K562 (cell line): ENCODE data around the gene CLEC1A. TPM values are rescaled to one million over a fixed set of nuclear protein-coding genes. Genes with fewer than 3 reads are reported as not detected.

ENCODE experiments used
- polyA plus RNA-seq, 8 experiments: library from polyadenylated mRNA; depleted of rRNA in 4 of 8; stranded (reverse) in 5 of 8; unstranded in 3 of 8; fragments of >200 nt; fragmentation: Nextera tagmentation in 2 of 8; fragmentation: Illumina TruSeq in 1 of 8; extraction: Ambion mirVana in 2 of 8; extraction: Trizol in 1 of 8; gene quantifications; 2 replicates each; pipeline versions ENCODE4 v1.2.1 to v1.2.3, GENCODE V29; 2011 to 2014; ENCODE audit warnings: inconsistent platforms in 1 of 8, missing spikeins in 1 of 8
- total RNA-seq, 7 experiments: library from RNA; depleted of rRNA in 6 of 7; stranded (reverse); fragments of >200 nt in 6 of 7; fragmentation: Illumina TruSeq in 2 of 7; extraction: Trizol in 2 of 7; gene quantifications; 2 replicates each; pipeline versions ENCODE4 v1.2.1 to v1.2.3, GENCODE V29; 2011 to 2021; ENCODE audit warnings: low replicate concordance in 1 of 7

CLEC1A gene
- total and polyA plus RNA-seq, 9 of the 15 experiments (the other 6 are each of a cell fraction or from before 2014, with no cell fraction given), result 0.04 TPM; not detected in 8

Other genes with a start within 250 kb of the CLEC1A start
Only the 7 nearest of the 12 such genes appear.
- not detected in 2 replicates for gene CLEC1B, start 99.9 kb downstream of the CLEC1A start, total RNA-seq (2014; rRNA removed)
- not detected in 2 replicates for gene CLEC1B, start 99.9 kb downstream of the CLEC1A start, total RNA-seq (2014; rRNA removed; fragmentation: Illumina TruSeq; extraction: Trizol)
- gene CLEC1B, start 99.9 kb downstream of the CLEC1A start, total RNA-seq (2015; rRNA removed; fragmentation: Illumina TruSeq; extraction: Trizol), result not detected in 2 replicates
- not detected in 2 replicates for gene CLEC1B, start 99.9 kb downstream of the CLEC1A start, total RNA-seq (2021)
- not detected in 2 replicates for gene CLEC1B, start 99.9 kb downstream of the CLEC1A start, polyA plus RNA-seq (2011; rRNA removed)
- not detected in 2 replicates for gene CLEC1B, start 99.9 kb downstream of the CLEC1A start, polyA plus RNA-seq (2014; fragmentation: Illumina TruSeq; extraction: Trizol)
- gene CLEC1B, start 99.9 kb downstream of the CLEC1A start, polyA plus RNA-seq (2014; fragmentation: Nextera tagmentation; extraction: Ambion mirVana), result not detected
- gene CLEC1B, start 99.9 kb downstream of the CLEC1A start, polyA plus RNA-seq (2014; rRNA removed), result not detected in 2 replicates
- not detected in 2 replicates for gene CLEC12B, start 88.4 kb downstream of the CLEC1A start, total RNA-seq (2014; rRNA removed)
- not detected in 2 replicates for gene CLEC12B, start 88.4 kb downstream of the CLEC1A start, total RNA-seq (2014; rRNA removed; fragmentation: Illumina TruSeq; extraction: Trizol)
- not detected in 2 replicates for gene CLEC12B, start 88.4 kb downstream of the CLEC1A start, total RNA-seq (2015; rRNA removed; fragmentation: Illumina TruSeq; extraction: Trizol)
- gene CLEC12B, start 88.4 kb downstream of the CLEC1A start, total RNA-seq (2021), result not detected in 2 replicates
- gene CLEC12B, start 88.4 kb downstream of the CLEC1A start, polyA plus RNA-seq (2011; rRNA removed), result not detected in 2 replicates
- not detected in 2 replicates for gene CLEC12B, start 88.4 kb downstream of the CLEC1A start, polyA plus RNA-seq (2014; fragmentation: Illumina TruSeq; extraction: Trizol)
- gene CLEC12B, start 88.4 kb downstream of the CLEC1A start, polyA plus RNA-seq (2014; fragmentation: Nextera tagmentation; extraction: Ambion mirVana), result not detected
- gene CLEC12B, start 88.4 kb downstream of the CLEC1A start, polyA plus RNA-seq (2014; rRNA removed), result not detected in 2 replicates
- gene CLEC9A, start 68.3 kb downstream of the CLEC1A start, total RNA-seq (2014; rRNA removed), result not detected in 2 replicates
- not detected in 2 replicates for gene CLEC9A, start 68.3 kb downstream of the CLEC1A start, total RNA-seq (2014; rRNA removed; fragmentation: Illumina TruSeq; extraction: Trizol)
- gene CLEC9A, start 68.3 kb downstream of the CLEC1A start, total RNA-seq (2015; rRNA removed; fragmentation: Illumina TruSeq; extraction: Trizol), result not detected in 2 replicates
- gene CLEC9A, start 68.3 kb downstream of the CLEC1A start, total RNA-seq (2021), result not detected in 2 replicates
- gene CLEC9A, start 68.3 kb downstream of the CLEC1A start, polyA plus RNA-seq (2011; rRNA removed), result not detected in 2 replicates
- gene CLEC9A, start 68.3 kb downstream of the CLEC1A start, polyA plus RNA-seq (2014; fragmentation: Illumina TruSeq; extraction: Trizol), result not detected in 2 replicates
- gene CLEC9A, start 68.3 kb downstream of the CLEC1A start, polyA plus RNA-seq (2014; fragmentation: Nextera tagmentation; extraction: Ambion mirVana), result not detected
- gene CLEC9A, start 68.3 kb downstream of the CLEC1A start, polyA plus RNA-seq (2014; rRNA removed), result not detected in 2 replicates
- gene CLEC7A, start 31.2 kb upstream of the CLEC1A start, total RNA-seq (2014; rRNA removed), result not detected in 2 replicates
- gene CLEC7A, start 31.2 kb upstream of the CLEC1A start, total RNA-seq (2014; rRNA removed; fragmentation: Illumina TruSeq; extraction: Trizol), result not detected in 2 replicates
- gene CLEC7A, start 31.2 kb upstream of the CLEC1A start, total RNA-seq (2015; rRNA removed; fragmentation: Illumina TruSeq; extraction: Trizol), result not detected in 2 replicates
- 0.16 TPM in 1 of 2 replicates, not detected in the other for gene CLEC7A, start 31.2 kb upstream of the CLEC1A start, total RNA-seq (2021)
- gene CLEC7A, start 31.2 kb upstream of the CLEC1A start, polyA plus RNA-seq (2011; rRNA removed), result not detected in 2 replicates
- not detected in 2 replicates for gene CLEC7A, start 31.2 kb upstream of the CLEC1A start, polyA plus RNA-seq (2014; fragmentation: Illumina TruSeq; extraction: Trizol)
- not detected for gene CLEC7A, start 31.2 kb upstream of the CLEC1A start, polyA plus RNA-seq (2014; fragmentation: Nextera tagmentation; extraction: Ambion mirVana)
- not detected in 2 replicates for gene CLEC7A, start 31.2 kb upstream of the CLEC1A start, polyA plus RNA-seq (2014; rRNA removed)
- not detected in 2 replicates for gene OLR1, start 73.1 kb upstream of the CLEC1A start, total RNA-seq (2014; rRNA removed)
- gene OLR1, start 73.1 kb upstream of the CLEC1A start, total RNA-seq (2014; rRNA removed; fragmentation: Illumina TruSeq; extraction: Trizol), result not detected in 2 replicates
- gene OLR1, start 73.1 kb upstream of the CLEC1A start, total RNA-seq (2015; rRNA removed; fragmentation: Illumina TruSeq; extraction: Trizol), result not detected in 2 replicates
- gene OLR1, start 73.1 kb upstream of the CLEC1A start, total RNA-seq (2021), result 0.45 TPM in 1 of 2 replicates, not detected in the other
- gene OLR1, start 73.1 kb upstream of the CLEC1A start, polyA plus RNA-seq (2011; rRNA removed), result not detected in 2 replicates
- not detected in 2 replicates for gene OLR1, start 73.1 kb upstream of the CLEC1A start, polyA plus RNA-seq (2014; fragmentation: Illumina TruSeq; extraction: Trizol)
- gene OLR1, start 73.1 kb upstream of the CLEC1A start, polyA plus RNA-seq (2014; fragmentation: Nextera tagmentation; extraction: Ambion mirVana), result not detected
- gene OLR1, start 73.1 kb upstream of the CLEC1A start, polyA plus RNA-seq (2014; rRNA removed), result not detected in 2 replicates
- not detected in 2 replicates for gene TMEM52B, start 80.0 kb upstream of the CLEC1A start, total RNA-seq (2014; rRNA removed)
- gene TMEM52B, start 80.0 kb upstream of the CLEC1A start, total RNA-seq (2014; rRNA removed; fragmentation: Illumina TruSeq; extraction: Trizol), result not detected in 2 replicates
- not detected in 2 replicates for gene TMEM52B, start 80.0 kb upstream of the CLEC1A start, total RNA-seq (2015; rRNA removed; fragmentation: Illumina TruSeq; extraction: Trizol)
- gene TMEM52B, start 80.0 kb upstream of the CLEC1A start, total RNA-seq (2021), result not detected in 2 replicates
- gene TMEM52B, start 80.0 kb upstream of the CLEC1A start, polyA plus RNA-seq (2011; rRNA removed), result not detected in 2 replicates
- not detected in 2 replicates for gene TMEM52B, start 80.0 kb upstream of the CLEC1A start, polyA plus RNA-seq (2014; fragmentation: Illumina TruSeq; extraction: Trizol)
- gene TMEM52B, start 80.0 kb upstream of the CLEC1A start, polyA plus RNA-seq (2014; fragmentation: Nextera tagmentation; extraction: Ambion mirVana), result not detected
- gene TMEM52B, start 80.0 kb upstream of the CLEC1A start, polyA plus RNA-seq (2014; rRNA removed), result not detected in 2 replicates
- gene GABARAPL1, start 113.9 kb upstream of the CLEC1A start, total RNA-seq (2014; rRNA removed), result 8.8 and 10.1 TPM in 2 replicates
- 11.6 and 15.3 TPM in 2 replicates for gene GABARAPL1, start 113.9 kb upstream of the CLEC1A start, total RNA-seq (2014; rRNA removed; fragmentation: Illumina TruSeq; extraction: Trizol)
- 5.5 TPM in 2 replicates for gene GABARAPL1, start 113.9 kb upstream of the CLEC1A start, total RNA-seq (2015; rRNA removed; fragmentation: Illumina TruSeq; extraction: Trizol)
- 10.6 and 11.7 TPM in 2 replicates for gene GABARAPL1, start 113.9 kb upstream of the CLEC1A start, total RNA-seq (2021)
- gene GABARAPL1, start 113.9 kb upstream of the CLEC1A start, polyA plus RNA-seq (2011; rRNA removed), result 11.0 and 15.7 TPM in 2 replicates
- 15.9 and 17.9 TPM in 2 replicates for gene GABARAPL1, start 113.9 kb upstream of the CLEC1A start, polyA plus RNA-seq (2014; fragmentation: Illumina TruSeq; extraction: Trizol)
- gene GABARAPL1, start 113.9 kb upstream of the CLEC1A start, polyA plus RNA-seq (2014; fragmentation: Nextera tagmentation; extraction: Ambion mirVana), result 1 to 10 TPM; 2.3 to 3.2 TPM
- gene GABARAPL1, start 113.9 kb upstream of the CLEC1A start, polyA plus RNA-seq (2014; rRNA removed), result 11.3 and 11.7 TPM in 2 replicates